Small intestine (tissue), 7 donors: Measurements from ENCODE around the gene STXBP6. TPM values are rescaled to one million over a fixed set of nuclear protein-coding genes. Genes with fewer than 3 reads are reported as not detected.

ENCODE experiments used
- DNase-seq, 2 donors: peaks; one replicate each; pipeline versions ENCODE4 v3.0.0 to v3.0.0-alpha.2; 2013
- FAIRE-seq: peaks from 2 replicates; lab custom pipeline; 2012; peaks lifted over from hg19 to GRCh38; lab: Jason Lieb, UNC
- H3K27ac ChIP-seq, 3 donors: one replicate each; pipeline ENCODE4 v1.5.1; 2013; ENCODE audit warnings: low read length in 2 of 3, mild to moderate bottlenecking in 2 of 3, control low read depth in 1 of 3, inconsistent platforms in 1 of 3, low read depth in 1 of 3, moderate library complexity in 1 of 3
- H3K27me3 ChIP-seq, 3 donors: one replicate each; pipeline ENCODE4 v1.6.1; 2013; ENCODE audit warnings: low read length in 3 of 3, inconsistent platforms in 1 of 3; ENCODE audit not compliant: control insufficient read depth in 3 of 3, insufficient read depth in 3 of 3
- H3K36me3 ChIP-seq, 3 donors: one replicate each; pipeline ENCODE4 v1.6.1; 2013; ENCODE audit warnings: low read length in 3 of 3, inconsistent platforms in 1 of 3, low read depth in 1 of 3, mild to moderate bottlenecking in 1 of 3, moderate library complexity in 1 of 3; ENCODE audit not compliant: control insufficient read depth in 3 of 3, insufficient read depth in 2 of 3
- H3K4me1 ChIP-seq, 3 donors: one replicate each; pipeline ENCODE4 v1.6.1; 2013; ENCODE audit warnings: low read length in 2 of 3, inconsistent platforms in 1 of 3, low read depth in 1 of 3, mild to moderate bottlenecking in 1 of 3, moderate library complexity in 1 of 3; ENCODE audit not compliant: control insufficient read depth in 3 of 3, insufficient read depth in 2 of 3
- H3K4me3 ChIP-seq, 3 donors: one replicate each; pipeline ENCODE4 v1.5.1; 2013; ENCODE audit warnings: low read length in 3 of 3, control low read depth in 1 of 3, inconsistent platforms in 1 of 3, low read depth in 1 of 3, mild to moderate bottlenecking in 1 of 3, moderate library complexity in 1 of 3
- H3K9me3 ChIP-seq, 2 donors: one replicate each; pipeline ENCODE4 v1.6.1; 2013; ENCODE audit warnings: low read depth in 1 of 2, low read length in 1 of 2; ENCODE audit not compliant: control insufficient read depth in 2 of 2, insufficient read depth in 1 of 2
- WGBS, 3 donors: extraction: QIAGEN DNeasy Blood & Tissue Kit; methylation state at CpG; one replicate each; pipeline ENCODE4 v1.1.7; 2013; 5-methylcytosine and 5-hydroxymethylcytosine counted together
- polyA plus RNA-seq, 4 donors: library from polyadenylated mRNA; stranded (reverse) in 3 of 4; unstranded in 1 of 4; fragments of 200-250 nt in 3 of 4; fragments of 120-200 nt in 1 of 4; gene quantifications; one replicate each; pipeline versions ENCODE4 v1.2.1 to v1.2.3, GENCODE V29; 2013
- donor health status: healthy with polysubstance abuse.
- donor health status: control.
- donor health status: control.
- donor health status: Bipolar disorder and iron deficiency.
- donor health status: healthy.

Gene STXBP6
- polyA plus RNA-seq, 4 donors = 12.7 to 53.7 (median 24.0) TPM

DNA sequence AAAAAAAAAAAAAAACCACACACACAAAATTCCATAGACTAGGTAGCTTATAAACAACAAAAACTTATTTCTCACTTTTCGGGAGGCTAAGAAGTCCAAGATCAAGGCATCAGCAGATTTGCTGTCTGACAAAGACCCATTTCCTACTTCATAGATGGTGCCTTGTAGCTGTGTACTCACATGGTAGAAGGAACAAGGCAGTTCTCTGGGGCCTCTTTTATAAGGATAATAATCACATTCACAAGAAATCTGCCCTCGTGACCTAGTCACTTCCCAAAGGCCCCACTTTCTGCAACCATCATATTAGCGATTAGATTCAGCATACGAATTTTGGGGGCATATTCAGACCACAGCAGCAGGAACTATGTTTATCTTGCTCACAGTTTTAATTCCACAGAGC is 54.9 kb downstream of the STXBP6 start:
- H3K36me3 ChIP-seq = peaks cover 0 to 5% (median 0%) of the 10 kb centered on the region in 3 donors
- no peaks in the 10 kb centered on the region for H3K9me3 ChIP-seq
- FAIRE-seq = no peak
- DNase-seq = no peak
- H3K4me3 ChIP-seq = no peak overlapping the region
- no peak overlapping the region for H3K27ac ChIP-seq
- no peaks in the 10 kb centered on the region for H3K4me1 ChIP-seq
- WGBS, 3 donors = 89 to 97% (median 89%) methylated on average over 4 of the region's 4 CpGs
- H3K27me3 ChIP-seq = no peaks in the 10 kb centered on the region

DNA sequence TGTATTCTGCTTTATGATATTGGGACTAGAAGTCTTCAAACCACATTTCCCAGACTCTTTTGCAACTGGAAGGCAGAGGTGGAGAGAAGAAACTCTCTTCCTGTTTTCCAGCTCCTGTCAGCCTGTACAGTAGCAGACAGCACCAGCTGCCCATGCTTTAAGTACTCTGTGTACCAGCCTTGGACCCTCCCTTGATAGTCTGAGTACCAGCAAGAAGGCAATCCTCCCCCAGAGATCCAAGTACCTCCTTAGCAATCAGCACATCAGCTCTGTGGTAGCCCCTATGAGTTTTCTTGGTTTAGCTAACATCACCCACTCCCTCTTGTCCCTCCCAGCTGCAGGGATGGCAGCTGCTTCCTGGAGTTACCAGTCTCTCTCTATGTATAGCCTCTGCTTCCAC is 56.3 kb downstream of the STXBP6 start:
- Histone ChIP-seq H3K4me1 (no peaks in the 10 kb centered on the region), H3K9me3 (no peaks in the 10 kb centered on the region), H3K36me3 (peaks cover 0 to 8% (median 0%) of the 10 kb centered on the region in 3 donors), H3K27ac (no peak overlapping the region), H3K4me3 (no peak overlapping the region), H3K27me3 (no peaks in the 10 kb centered on the region)
- FAIRE-seq (no peak), DNase-seq (no peak)

DNA sequence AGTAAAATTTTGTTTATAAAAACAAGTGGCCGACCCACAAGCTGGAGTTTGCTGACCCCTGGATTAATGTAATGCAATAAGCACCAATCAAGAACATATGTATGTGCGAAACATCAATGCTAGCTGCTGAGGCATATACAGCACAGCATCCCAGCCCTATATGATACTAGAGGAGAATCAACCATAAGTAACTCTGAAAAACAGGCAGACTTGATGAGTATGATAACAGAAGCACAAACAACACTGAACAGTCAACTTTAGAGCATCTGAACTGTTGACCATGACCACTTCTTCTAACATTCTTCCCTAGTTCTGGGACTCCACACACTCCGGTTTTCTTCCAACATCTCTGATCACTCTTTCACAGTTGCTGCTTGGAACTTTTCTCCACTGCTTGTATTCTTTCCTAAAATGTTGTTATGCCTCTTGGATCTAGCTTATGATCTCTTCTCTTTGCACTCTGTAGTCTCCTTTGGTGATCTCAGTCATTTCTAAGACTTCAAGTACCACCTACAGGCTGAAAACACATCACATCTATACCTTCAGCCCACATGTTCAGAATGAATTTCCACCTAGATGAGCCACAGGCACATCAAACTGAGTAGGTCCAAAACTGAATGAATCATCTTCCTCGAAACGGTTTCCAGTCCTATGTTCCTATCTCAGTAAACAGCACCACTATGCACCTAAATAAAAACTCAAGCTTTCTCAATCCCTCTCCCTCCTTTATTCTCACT is 57.2 kb downstream of the STXBP6 start:
- no peak for FAIRE-seq
- no peaks in the 10 kb centered on the region for H3K27me3 ChIP-seq
- H3K4me3 ChIP-seq = no peak overlapping the region
- WGBS, 3 donors = 87 to 94% (median 88%) methylated on average over 5 of the region's 5 CpGs
- no peak overlapping the region for H3K27ac ChIP-seq
- DNase-seq = no peak
- no peaks in the 10 kb centered on the region for H3K9me3 ChIP-seq
- H3K4me1 ChIP-seq = no peaks in the 10 kb centered on the region
- peaks cover 0 to 8% (median 0%) of the 10 kb centered on the region in 3 donors for H3K36me3 ChIP-seq

DNA sequence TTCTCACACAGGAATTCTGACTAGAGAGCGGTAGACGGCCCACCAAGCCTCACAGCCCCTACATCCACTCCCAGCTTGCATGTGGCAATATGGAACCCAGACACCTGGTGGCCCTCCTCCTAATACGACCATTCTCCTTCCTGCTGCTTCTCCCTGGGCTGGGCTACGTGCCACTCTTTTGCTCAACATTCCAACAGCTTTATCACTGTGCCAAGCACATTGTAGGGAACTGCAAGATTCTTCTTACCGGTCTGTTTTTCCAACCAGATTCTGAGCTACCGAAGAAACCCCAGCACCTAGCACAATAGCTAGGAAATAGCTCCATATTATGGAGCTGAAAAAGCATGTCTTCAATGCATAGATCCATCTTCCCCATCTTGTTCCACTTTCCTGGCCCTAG is 58.1 kb downstream of the STXBP6 start:
- Histone ChIP-seq H3K36me3 (peaks cover 0 to 10% (median 0%) of the 10 kb centered on the region in 3 donors), H3K9me3 (no peaks in the 10 kb centered on the region), H3K27me3 (no peaks in the 10 kb centered on the region), H3K4me1 (no peaks in the 10 kb centered on the region), H3K27ac (no peak overlapping the region), H3K4me3 (no peak overlapping the region)
- FAIRE-seq = no peak
- WGBS, 3 donors = 77 to 95% (median 89%) methylated on average over 6 of the region's 6 CpGs
- DNase-seq = no peak

DNA sequence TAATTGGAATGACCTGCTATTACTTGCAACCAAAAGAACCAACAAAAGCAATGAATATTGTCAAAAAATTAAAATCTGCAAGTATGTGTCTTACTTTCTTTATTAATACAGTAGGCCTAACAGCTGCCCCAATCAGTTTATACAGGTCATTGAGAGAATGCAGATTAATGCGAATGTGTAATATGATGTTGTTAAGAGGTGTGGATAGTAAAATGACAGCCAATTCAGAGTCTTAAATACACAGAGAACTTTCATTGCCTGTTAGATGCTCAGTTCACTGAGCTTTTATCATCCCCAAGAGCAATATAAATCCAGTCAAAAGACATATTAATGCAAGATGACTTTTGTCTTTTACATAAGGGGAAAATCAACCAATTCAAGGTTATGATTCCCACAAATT is 58.7 kb downstream of the STXBP6 start:
- 80 to 97% (median 89%) methylated on average over 1 of the region's 1 CpG for WGBS, 3 donors
- Histone ChIP-seq H3K4me1 (peaks cover 0 to 5% (median 5%) of the 10 kb centered on the region in 3 donors), H3K9me3 (no peaks in the 10 kb centered on the region), H3K27me3 (no peaks in the 10 kb centered on the region), H3K27ac (no peak overlapping the region), H3K4me3 (no peak overlapping the region), H3K36me3 (peaks cover 0 to 10% (median 0%) of the 10 kb centered on the region in 3 donors)
- no peak for FAIRE-seq
- DNase-seq = no peak

DNA sequence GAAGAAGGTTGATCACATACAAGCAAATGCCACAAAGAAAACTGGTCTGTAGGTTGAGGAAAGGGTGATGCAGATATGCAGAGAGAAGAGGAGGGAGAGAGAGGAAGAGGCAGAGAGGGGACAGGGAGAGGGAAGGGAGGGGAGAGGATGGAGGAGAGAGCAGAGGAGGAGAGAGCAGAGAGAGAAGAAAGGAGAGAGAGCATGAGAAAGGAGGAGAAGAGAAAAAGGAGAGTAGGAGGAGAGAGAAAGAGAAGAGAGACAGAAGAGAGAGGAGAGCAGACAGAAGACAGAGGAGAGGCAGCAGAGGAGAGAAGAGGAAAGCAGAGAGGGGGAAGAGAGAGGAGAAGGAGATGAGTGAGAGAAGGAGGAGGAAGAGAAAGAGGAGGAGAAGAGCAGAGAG is 59.2 kb downstream of the STXBP6 start:
- Histone ChIP-seq H3K36me3 (peaks cover 0 to 10% (median 0%) of the 10 kb centered on the region in 3 donors), H3K4me3 (no peak overlapping the region), H3K27ac (no peak overlapping the region), H3K27me3 (no peaks in the 10 kb centered on the region), H3K9me3 (no peaks in the 10 kb centered on the region), H3K4me1 (peaks cover 0 to 9% (median 7%) of the 10 kb centered on the region in 3 donors)
- FAIRE-seq (no peak), DNase-seq (no peak)

DNA sequence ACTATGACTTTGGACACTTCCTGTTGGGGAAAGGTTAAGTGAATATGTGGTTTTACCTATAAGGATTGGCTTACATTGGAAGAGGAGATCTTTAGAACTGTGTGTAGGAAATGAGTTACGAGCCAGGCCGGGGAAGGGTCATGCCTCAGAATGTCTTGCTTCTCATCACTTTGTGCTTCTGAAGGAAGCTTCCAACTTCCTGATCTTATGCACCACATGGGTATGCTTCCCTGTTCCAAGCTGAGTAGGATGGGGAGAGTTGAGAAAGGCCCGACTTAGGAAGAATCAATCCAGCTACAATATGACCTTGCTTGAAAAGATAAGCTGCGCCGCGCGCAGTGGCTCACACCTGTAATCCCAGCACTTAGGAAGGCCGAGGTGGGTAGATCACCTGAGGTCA is 59.9 kb downstream of the STXBP6 start:
- no peak overlapping the region for H3K27ac ChIP-seq
- H3K4me1 ChIP-seq = peaks cover 3 to 17% (median 7%) of the 10 kb centered on the region in 3 donors
- no peak overlapping the region for H3K4me3 ChIP-seq
- WGBS, 3 donors = 92 to 93% (median 93%) methylated on average over 8 of the region's 8 CpGs
- FAIRE-seq = no peak
- no peak for DNase-seq
- H3K36me3 ChIP-seq = peaks cover 0 to 10% (median 0%) of the 10 kb centered on the region in 3 donors
- H3K27me3 ChIP-seq = no peaks in the 10 kb centered on the region
- no peaks in the 10 kb centered on the region for H3K9me3 ChIP-seq

DNA sequence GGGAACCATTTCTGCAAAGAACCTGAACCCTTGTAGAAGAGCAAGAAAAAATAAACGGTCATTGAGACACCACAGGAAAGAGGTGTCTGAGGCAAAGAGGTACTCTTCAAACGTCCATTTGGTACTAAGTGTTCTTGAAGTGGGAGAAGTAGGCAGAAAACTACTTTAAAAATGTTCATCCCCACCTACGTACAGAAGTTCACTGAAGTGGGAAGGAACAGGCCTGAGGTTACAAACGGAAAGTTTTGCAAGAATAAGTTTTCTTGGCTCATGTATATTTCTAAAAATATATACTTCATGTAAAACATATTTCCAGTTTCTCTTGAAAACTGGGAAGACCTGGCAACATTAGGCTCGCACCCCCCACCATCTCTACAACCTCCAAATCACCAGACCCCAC is 61.2 kb downstream of the STXBP6 start:
- FAIRE-seq (no peak), DNase-seq (no peak)
- Histone ChIP-seq H3K9me3 (no peaks in the 10 kb centered on the region), H3K27me3 (no peaks in the 10 kb centered on the region), H3K4me3 (no peak overlapping the region), H3K36me3 (peaks cover 0 to 10% (median 0%) of the 10 kb centered on the region in 3 donors), H3K4me1 (peaks cover 3 to 24% (median 9%) of the 10 kb centered on the region in 3 donors), H3K27ac (no peak overlapping the region)
- 67 to 83% (median 67%) methylated on average over 5 of the region's 5 CpGs for WGBS, 3 donors
